ENCODE measurements around the gene MSRB3. TPM values are rescaled to one million over a fixed set of nuclear protein-coding genes. Genes with fewer than 3 reads are reported as not detected.

MSRB3 gene
- 31.5 and 37.1 TPM in 2 replicates for total RNA-seq

GRCh38 chr12:65278576-65279368, at the start of gene MSRB3:
MSRB3 (plus strand) TSS chr12:65278683; CDS start chr12:65308580, 29,897 bp downstream.

Other genes starting within 250 kb of the MSRB3 start
- gene WIF1, start 157.4 kb upstream of the MSRB3 start, total RNA-seq = not detected in 2 replicates
- 20.8 and 33.4 TPM in 2 replicates for gene LEMD3, start 109.1 kb upstream of the MSRB3 start, total RNA-seq